Measurements from ENCODE around the gene NEO1. TPM values are rescaled to one million over a fixed set of nuclear protein-coding genes. Genes with fewer than 3 reads are reported as not detected.

NEO1 gene
- total RNA-seq, 1 experiment from 2014 or later = 12.4 TPM

DNA sequence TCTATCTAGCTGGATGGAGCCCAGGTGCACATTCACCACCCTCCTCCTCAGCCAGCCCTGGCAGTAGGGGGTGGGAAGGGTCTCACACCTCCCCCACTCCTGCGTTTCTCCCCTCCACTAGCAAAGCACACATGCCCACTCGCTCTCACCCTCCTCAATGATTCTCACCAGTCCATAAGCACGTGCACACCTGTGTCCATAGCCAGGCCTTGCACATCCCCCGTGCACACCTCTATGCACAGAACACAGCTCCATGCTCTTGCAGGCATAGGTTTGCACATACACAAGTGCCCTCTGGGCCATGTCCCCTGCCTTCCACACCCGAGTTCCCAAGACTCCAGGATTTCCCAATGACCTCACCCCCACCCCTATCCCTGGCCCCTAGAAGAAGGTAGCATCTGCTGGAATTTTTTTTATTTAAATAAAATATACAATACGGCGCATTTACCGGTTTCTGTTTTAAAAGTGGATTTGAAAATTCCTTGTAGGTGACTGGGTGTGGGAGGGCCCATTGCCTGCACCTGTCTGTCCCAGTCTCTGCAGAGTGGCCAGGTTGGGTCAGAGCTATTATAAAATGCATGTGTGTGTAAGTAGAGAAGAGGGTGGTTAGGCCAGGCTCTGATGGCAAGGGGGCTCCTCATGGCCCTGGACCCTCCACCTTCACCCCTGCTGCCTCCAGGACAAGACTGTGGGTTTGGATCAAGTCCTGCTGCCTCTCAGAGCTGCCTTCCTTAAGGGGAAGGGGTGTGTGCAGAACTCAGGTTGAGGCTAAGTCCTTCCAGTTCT is 267.4 kb downstream of the NEO1 start:
- intact Hi-C loops (cut with micrococcal nuclease; ENCODE audit: unreplicated experiment) = loop anchor here (10.0 kb wide), 1 partner anchor 75 kb away; no protein-coding TSS in a partner anchor
- DNase-seq = no peak
- Histone ChIP-seq H3K27me3 (replicated peaks; ENCODE audit: control insufficient read depth, insufficient read depth, low read length) (no peaks in the 10 kb centered on the region), H3K9me3 (no peaks in the 10 kb centered on the region), H3K36me3 (ENCODE audit: control insufficient read depth, insufficient read depth, low read length) (no peaks in the 10 kb centered on the region), H3K4me1 (no peaks in the 10 kb centered on the region), H3K4me3 (ENCODE audit: low read depth, low read length) (no peak overlapping the region)
- Mint-ChIP-seq H3K36me3 (ENCODE audit: insufficient read depth, unreplicated experiment) (no peaks in the 10 kb centered on the region), H3K27me3 (ENCODE audit: insufficient read depth, unreplicated experiment) (peaks cover 24% of the 10 kb centered on the region), H3K9me3 (ENCODE audit: unreplicated experiment) (no peaks in the 10 kb centered on the region), H3K4me1 (ENCODE audit: low read depth, unreplicated experiment) (no peaks in the 10 kb centered on the region), H3K27ac (ENCODE audit: unreplicated experiment) (no peak overlapping the region), H3K4me3 (ENCODE audit: unreplicated experiment) (no peak overlapping the region)
- BruUV-seq (replicated peaks) = no TSS peak
- TF ChIP-seq, protein P1, sequence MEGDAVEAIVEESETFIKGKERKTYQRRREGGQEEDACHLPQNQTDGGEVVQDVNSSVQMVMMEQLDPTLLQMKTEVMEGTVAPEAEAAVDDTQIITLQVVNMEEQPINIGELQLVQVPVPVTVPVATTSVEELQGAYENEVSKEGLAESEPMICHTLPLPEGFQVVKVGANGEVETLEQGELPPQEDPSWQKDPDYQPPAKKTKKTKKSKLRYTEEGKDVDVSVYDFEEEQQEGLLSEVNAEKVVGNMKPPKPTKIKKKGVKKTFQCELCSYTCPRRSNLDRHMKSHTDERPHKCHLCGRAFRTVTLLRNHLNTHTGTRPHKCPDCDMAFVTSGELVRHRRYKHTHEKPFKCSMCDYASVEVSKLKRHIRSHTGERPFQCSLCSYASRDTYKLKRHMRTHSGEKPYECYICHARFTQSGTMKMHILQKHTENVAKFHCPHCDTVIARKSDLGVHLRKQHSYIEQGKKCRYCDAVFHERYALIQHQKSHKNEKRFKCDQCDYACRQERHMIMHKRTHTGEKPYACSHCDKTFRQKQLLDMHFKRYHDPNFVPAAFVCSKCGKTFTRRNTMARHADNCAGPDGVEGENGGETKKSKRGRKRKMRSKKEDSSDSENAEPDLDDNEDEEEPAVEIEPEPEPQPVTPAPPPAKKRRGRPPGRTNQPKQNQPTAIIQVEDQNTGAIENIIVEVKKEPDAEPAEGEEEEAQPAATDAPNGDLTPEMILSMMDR (IDR thresholded peaks at IDR 0.05; ENCODE audit: insufficient read depth in 1 of 2, low read depth in 1 of 2, low read length in 1 of 2, severe bottlenecking in 1 of 2, unreplicated experiment in 1 of 2) = no peak
- ChIA-PET POLR2A (no interaction called here), CTCF (no interaction called here)

DNA sequence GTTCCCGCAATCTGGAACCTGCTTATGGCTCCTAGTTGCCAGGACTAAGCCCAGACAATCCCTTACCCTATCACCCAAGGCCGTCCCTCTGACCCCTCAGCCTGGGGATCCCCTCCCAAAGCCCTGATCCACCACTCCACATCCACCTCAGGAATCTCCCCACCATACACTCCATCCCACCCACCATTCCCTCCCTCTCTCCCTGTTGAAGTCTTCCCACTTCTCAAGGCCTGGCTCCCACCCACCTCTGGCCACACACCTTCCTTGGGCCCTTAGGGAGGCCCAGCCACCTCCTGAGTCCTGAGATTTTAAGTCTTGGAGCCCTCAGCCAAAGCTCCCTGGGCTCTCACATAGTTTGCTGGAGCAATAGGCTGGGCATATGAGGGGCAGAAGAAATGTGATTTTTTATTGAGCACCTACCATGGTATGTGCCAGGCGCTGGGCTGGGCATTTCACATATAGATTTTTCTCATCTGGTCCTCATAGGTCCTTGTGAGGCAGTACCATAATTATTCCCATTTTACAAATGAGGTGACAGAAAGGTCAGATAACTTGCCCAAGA is 268.4 kb downstream of the NEO1 start:
- no peaks in the 10 kb centered on the region for H3K9me3 ChIP-seq
- POLR2A ChIA-PET = no interaction called here
- H3K4me1 ChIP-seq = no peaks in the 10 kb centered on the region
- Mint-ChIP-seq H3K27ac (ENCODE audit: unreplicated experiment) (no peak overlapping the region), H3K36me3 (ENCODE audit: insufficient read depth, unreplicated experiment) (no peaks in the 10 kb centered on the region), H3K9me3 (ENCODE audit: unreplicated experiment) (no peaks in the 10 kb centered on the region), H3K27me3 (ENCODE audit: insufficient read depth, unreplicated experiment) (peaks cover 18% of the 10 kb centered on the region), H3K4me3 (ENCODE audit: unreplicated experiment) (no peak overlapping the region), H3K4me1 (ENCODE audit: low read depth, unreplicated experiment) (no peaks in the 10 kb centered on the region)
- intact Hi-C loops (cut with micrococcal nuclease; ENCODE audit: unreplicated experiment) = loop anchor here (10.0 kb wide), 1 partner anchor 74 kb away; no protein-coding TSS in a partner anchor
- TF ChIP-seq, protein P1 (IDR thresholded peaks at IDR 0.05; ENCODE audit: insufficient read depth in 1 of 2, low read depth in 1 of 2, low read length in 1 of 2, severe bottlenecking in 1 of 2, unreplicated experiment in 1 of 2) = no peak
- DNase-seq = no peak
- BruUV-seq (replicated peaks) = no TSS peak
- CTCF ChIA-PET = no interaction called here
- no peaks in the 10 kb centered on the region for H3K27me3 ChIP-seq (replicated peaks; ENCODE audit: control insufficient read depth, insufficient read depth, low read length)
- no peaks in the 10 kb centered on the region for H3K36me3 ChIP-seq (ENCODE audit: control insufficient read depth, insufficient read depth, low read length)
- H3K4me3 ChIP-seq (ENCODE audit: low read depth, low read length) = no peak overlapping the region

DNA sequence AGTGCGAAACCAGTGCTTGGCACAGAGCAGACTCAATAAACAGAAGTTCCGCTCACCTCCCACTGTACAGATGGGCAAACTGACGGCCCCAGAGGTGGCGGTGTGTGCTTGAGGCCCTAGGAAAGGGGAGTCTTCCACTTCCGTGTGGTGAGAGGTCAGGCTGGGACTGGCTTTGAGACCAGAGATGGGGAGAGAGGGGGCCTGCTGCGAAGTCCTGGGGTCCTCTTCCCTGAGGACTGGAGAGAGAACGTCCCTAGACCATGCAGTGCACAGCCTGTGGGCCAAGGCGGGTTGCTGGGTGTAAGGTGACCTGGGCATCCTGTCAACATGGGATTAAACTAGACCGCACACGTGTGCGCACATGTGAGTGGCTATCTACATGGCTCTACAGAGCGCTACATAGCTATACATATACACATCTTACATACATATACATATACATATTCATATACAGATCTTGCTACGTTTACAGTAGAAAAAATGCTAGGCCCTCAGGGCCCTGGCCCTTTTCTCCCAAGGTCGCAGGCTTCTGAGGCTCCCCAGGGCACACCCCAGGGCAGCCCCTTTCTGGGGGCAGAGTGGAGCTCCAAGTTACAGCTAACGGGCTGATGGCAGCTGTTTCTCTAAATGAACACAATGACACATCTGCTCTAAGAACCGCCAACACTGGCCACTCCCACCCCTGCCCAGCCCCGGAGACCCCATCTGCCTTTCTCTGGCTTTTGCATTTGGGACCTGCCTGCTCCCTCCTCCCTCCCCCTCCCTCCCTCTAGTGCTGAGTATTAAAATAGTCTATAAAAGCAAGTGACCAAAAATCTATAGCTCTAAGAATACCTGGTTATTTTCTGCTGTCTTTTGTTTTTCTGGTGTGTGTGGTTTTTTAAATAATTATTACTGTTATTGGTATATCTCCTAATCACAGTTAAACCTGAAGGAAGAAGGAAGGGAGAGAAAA is 269.5 kb downstream of the NEO1 start:
- Histone ChIP-seq H3K4me3 (ENCODE audit: low read depth, low read length) (no peak overlapping the region), H3K4me1 (no peaks in the 10 kb centered on the region), H3K27me3 (replicated peaks; ENCODE audit: control insufficient read depth, insufficient read depth, low read length) (no peaks in the 10 kb centered on the region), H3K9me3 (no peaks in the 10 kb centered on the region), H3K36me3 (ENCODE audit: control insufficient read depth, insufficient read depth, low read length) (no peaks in the 10 kb centered on the region)
- Mint-ChIP-seq H3K4me3 (ENCODE audit: unreplicated experiment) (no peak overlapping the region), H3K9me3 (ENCODE audit: unreplicated experiment) (no peaks in the 10 kb centered on the region), H3K4me1 (ENCODE audit: low read depth, unreplicated experiment) (no peaks in the 10 kb centered on the region), H3K36me3 (ENCODE audit: insufficient read depth, unreplicated experiment) (no peaks in the 10 kb centered on the region), H3K27ac (ENCODE audit: unreplicated experiment) (no peak overlapping the region), H3K27me3 (ENCODE audit: insufficient read depth, unreplicated experiment) (peaks cover 15% of the 10 kb centered on the region)
- no TSS peak for BruUV-seq (replicated peaks)
- intact Hi-C loops (cut with micrococcal nuclease; ENCODE audit: unreplicated experiment) = loop anchor here (10.0 kb wide), 1 partner anchor 73 kb away; no protein-coding TSS in a partner anchor
- ChIA-PET CTCF (no interaction called here), POLR2A (no interaction called here)
- TF ChIP-seq, protein P1 (IDR thresholded peaks at IDR 0.05; ENCODE audit: insufficient read depth in 1 of 2, low read depth in 1 of 2, low read length in 1 of 2, severe bottlenecking in 1 of 2, unreplicated experiment in 1 of 2) = no peak
- DNase-seq = no peak
